Panc1 (cell line): ENCODE measurements around the gene GNPTG.

Experiments used
- CTCF ChIP-seq: fragments of 450-650 bp; IDR thresholded peaks from 2 replicates; pipeline ENCODE4 v1.5.1; 2017; ENCODE audit warnings: mild to moderate bottlenecking
- POLR2AphosphoS5 ChIP-seq: IDR thresholded peaks from 2 replicates; pipeline ENCODE4 v1.6.1; 2012; ENCODE audit warnings: mild to moderate bottlenecking, low read depth, low read length, moderate library complexity
- TCF7L2 ChIP-seq: IDR thresholded peaks from 2 replicates; pipeline ENCODE4 v1.6.1; 2011; ENCODE audit warnings: mild to moderate bottlenecking, low read depth, low read length, inconsistent platforms

GRCh38 chr16:1366712-1367299 is 15.1 kb downstream of the GNPTG start:
- no peak for TF ChIP-seq CTCF
- TF ChIP-seq POLR2AphosphoS5, result no peak
- TF ChIP-seq TCF7L2, result no peak
